ENCODE data around the gene NRM. TPM values are rescaled to one million over a fixed set of nuclear protein-coding genes. Genes with fewer than 3 reads are reported as not detected.

Gene NRM
- total and polyA plus RNA-seq, 2 of the 13 experiments (the other 11 are each of a cell fraction or from before 2014, with no cell fraction given) = 12.5 to 16.0 TPM

DNA sequence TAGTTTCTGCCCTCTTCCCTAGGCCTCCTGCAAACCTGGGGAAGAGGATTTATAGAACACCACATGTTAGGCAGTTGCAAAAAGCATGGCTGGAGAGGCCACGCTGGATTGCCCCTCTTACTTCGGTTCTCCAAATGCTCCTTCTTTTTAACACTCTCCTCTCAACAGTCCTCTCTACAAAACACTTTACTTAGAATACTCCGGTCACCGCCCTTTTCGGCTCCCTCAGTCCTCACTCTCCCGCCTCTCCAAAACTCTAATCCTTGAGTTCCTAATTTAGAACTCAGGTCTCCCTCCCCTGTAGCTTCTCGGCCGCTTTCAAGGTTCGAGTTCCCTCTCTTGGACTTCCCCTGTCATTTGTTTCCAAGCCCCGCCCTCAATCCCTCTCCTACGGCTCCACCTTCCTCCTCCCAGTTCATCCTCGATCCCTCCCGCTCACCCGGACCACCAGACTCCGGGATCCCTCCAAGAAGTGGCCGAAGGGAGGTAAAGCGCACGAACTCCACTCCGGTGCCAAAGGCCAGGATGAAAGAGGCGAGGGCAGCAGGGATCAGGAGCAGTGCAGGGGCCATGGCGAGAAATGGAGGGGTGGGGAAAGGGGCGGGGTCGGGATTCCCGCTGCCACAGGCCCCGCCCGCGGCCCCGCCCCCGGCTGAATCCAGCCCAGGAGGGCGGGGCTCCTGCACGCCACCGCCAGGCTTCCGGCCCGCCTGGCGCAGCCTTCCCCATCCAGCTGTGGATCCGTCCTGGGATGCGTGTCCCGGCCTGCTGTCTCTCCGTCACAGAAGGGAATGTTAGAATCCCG lies at the start of gene NRM (continued):
- peak; percentile 77; the same call in 1 of the 2 replicates for TF ChIP-seq CBX5 (CRISPR knock-in tag; IDR thresholded peaks at IDR 0.05; ENCODE audit: borderline replicate concordance)
- peak; percentile 80 for TF ChIP-seq SALL1 (CRISPR knock-in tag; IDR thresholded peaks at IDR 0.05)
- peak; percentile 44; the same call in 1 of the 2 replicates for TF ChIP-seq ZNF143 (CRISPR knock-in tag; IDR thresholded peaks at IDR 0.05)
- peak; percentile 81 for TF ChIP-seq TGIF2 (CRISPR knock-in tag; IDR thresholded peaks at IDR 0.05)
- TF ChIP-seq, protein P1, sequence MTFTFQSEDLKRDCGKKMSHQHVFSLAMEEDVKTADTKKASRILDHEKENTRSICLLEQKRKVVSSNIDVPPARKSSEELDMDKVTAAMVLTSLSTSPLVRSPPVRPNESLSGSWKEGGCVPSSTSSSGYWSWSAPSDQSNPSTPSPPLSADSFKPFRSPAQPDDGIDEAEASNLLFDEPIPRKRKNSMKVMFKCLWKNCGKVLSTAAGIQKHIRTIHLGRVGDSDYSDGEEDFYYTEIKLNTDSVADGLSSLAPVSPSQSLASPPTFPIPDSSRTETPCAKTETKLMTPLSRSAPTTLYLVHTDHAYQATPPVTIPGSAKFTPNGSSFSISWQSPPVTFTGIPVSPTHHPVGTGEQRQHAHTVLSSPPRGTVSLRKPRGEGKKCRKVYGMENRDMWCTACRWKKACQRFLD (CRISPR knock-in tag; IDR thresholded peaks at IDR 0.05; ENCODE audit: borderline replicate concordance) = 0 out of 2 replicates have a peak, but pooled peaks have one; percentile 40
- TF ChIP-seq GATAD2A (CRISPR knock-in tag; IDR thresholded peaks at IDR 0.05) = peak; percentile 30; the same call in 1 of the 2 replicates
- TF ChIP-seq NFIC (IDR thresholded peaks at IDR 0.05; ENCODE audit: low read length) = no peak
- no peak for TF ChIP-seq SOX6 (IDR thresholded peaks at IDR 0.05)
- TF ChIP-seq SOX6 (CRISPR knock-in tag; IDR thresholded peaks at IDR 0.05) = peak; percentile 44; the same call in 1 of the 2 replicates
- TF ChIP-seq, protein P2, sequence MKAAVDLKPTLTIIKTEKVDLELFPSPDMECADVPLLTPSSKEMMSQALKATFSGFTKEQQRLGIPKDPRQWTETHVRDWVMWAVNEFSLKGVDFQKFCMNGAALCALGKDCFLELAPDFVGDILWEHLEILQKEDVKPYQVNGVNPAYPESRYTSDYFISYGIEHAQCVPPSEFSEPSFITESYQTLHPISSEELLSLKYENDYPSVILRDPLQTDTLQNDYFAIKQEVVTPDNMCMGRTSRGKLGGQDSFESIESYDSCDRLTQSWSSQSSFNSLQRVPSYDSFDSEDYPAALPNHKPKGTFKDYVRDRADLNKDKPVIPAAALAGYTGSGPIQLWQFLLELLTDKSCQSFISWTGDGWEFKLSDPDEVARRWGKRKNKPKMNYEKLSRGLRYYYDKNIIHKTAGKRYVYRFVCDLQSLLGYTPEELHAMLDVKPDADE (CRISPR knock-in tag; IDR thresholded peaks at IDR 0.05) = 0 out of 2 replicates have a peak, but pooled peaks have one; percentile 33
- peak; percentile 45 for TF ChIP-seq RBM39 (IDR thresholded peaks at IDR 0.05; ENCODE audit: low read depth, low read length, poor library complexity, severe bottlenecking)
- TF ChIP-seq MEIS2 (CRISPR knock-in tag; IDR thresholded peaks at IDR 0.05) = peak; percentile 48; the same call in 1 of the 2 replicates
- TF ChIP-seq ZC3H13 (CRISPR knock-in tag; IDR thresholded peaks at IDR 0.05) = 0 out of 2 replicates have a peak, but pooled peaks have one; percentile 19
- peak; percentile 63 for TF ChIP-seq THAP11 (CRISPR knock-in tag; IDR thresholded peaks at IDR 0.05)
- peak; percentile 38; the same call in 1 of the 2 replicates for TF ChIP-seq ZBTB38 (CRISPR knock-in tag; IDR thresholded peaks at IDR 0.05)
- no peak for TF ChIP-seq THAP8 (CRISPR knock-in tag; IDR thresholded peaks at IDR 0.05; ENCODE audit: borderline replicate concordance)
- no peak for TF ChIP-seq ZNF619 (CRISPR knock-in tag; IDR thresholded peaks at IDR 0.05)
- TF ChIP-seq ZFP91 (CRISPR knock-in tag; IDR thresholded peaks at IDR 0.05; ENCODE audit: borderline replicate concordance) = no peak; the same call in 1 of the 2 replicates
- no peak for TF ChIP-seq ZNF615 (CRISPR knock-in tag; IDR thresholded peaks at IDR 0.05; ENCODE audit: borderline replicate concordance)
- no peak for TF ChIP-seq HOXA9 (CRISPR knock-in tag; IDR thresholded peaks at IDR 0.05; ENCODE audit: borderline replicate concordance)
- TF ChIP-seq ZNF614 (CRISPR knock-in tag; IDR thresholded peaks at IDR 0.05; ENCODE audit: borderline replicate concordance) = no peak; the same call in 1 of the 2 replicates
- no peak for TF ChIP-seq MXD3 (CRISPR knock-in tag; IDR thresholded peaks at IDR 0.05)
- TF ChIP-seq ARID2 (CRISPR knock-in tag; IDR thresholded peaks at IDR 0.05; ENCODE audit: borderline replicate concordance) = no peak
- TF ChIP-seq ZNF572 (CRISPR knock-in tag; IDR thresholded peaks at IDR 0.05) = peak; percentile 90
- TF ChIP-seq FOSL1 (CRISPR knock-in tag; IDR thresholded peaks at IDR 0.05; ENCODE audit: borderline replicate concordance) = no peak

All from HepG2 (cell line).